HG02763 (cell line): ENCODE data around the gene PAM16.

ENCODE experiments used
- ATAC-seq: cut with Tn5 transposase; IDR thresholded peaks from one replicate; pipeline ENCODE4 v1.9.1; 2021; ENCODE audit warnings: mild to moderate bottlenecking, moderate library complexity; ENCODE audit not compliant: unreplicated experiment

The PAM16 gene

GRCh38 chr16:4371357-4372000 lies 20.4 kb upstream of the PAM16 start, which contains the start of gene VASN:
Gene VASN, plus strand, starts transcription at chr16:4371848. Its CDS starts 9,030 bp downstream, at chr16:4380878.
- ATAC-seq: peak; percentile 53

DNA sequence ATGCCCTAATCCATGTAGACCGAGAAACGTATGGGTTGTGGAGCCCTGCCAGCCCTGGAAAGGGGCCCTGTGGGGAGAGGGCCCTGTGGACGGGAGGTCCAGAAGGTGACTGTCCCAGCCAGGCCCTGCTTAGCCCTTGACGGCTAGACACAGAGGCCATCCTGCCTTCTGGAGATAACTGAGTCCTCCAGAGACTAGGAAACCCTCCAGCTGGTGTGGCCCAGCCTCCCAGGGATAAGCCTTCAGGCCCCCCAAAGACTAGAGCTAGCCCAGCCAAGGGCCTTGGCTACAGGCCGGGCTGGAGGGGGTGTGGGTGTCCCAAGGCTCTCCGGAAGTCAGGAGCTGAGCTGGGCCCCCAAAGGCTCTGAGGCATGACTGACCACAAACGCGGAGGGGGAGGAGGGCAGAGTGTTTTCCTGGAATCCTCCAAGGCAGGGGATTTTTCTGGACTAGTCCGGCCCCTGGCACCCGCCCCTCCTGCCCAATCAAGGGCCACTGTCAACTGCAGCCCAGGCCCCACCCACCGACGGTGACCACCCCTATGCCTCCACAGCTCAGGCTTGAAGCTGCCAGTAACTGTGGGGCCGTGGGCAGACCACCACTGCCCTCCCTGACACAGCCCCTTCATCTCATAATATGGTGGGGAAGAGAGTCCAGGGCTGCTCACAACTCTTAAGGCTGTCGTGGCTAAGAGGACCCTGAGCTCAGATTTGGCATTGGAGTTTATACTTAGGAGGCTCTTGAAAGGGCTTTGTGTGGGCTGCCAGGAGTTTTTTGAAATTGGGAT lies 19.6 kb upstream of the PAM16 start:
- no peak for ATAC-seq

DNA sequence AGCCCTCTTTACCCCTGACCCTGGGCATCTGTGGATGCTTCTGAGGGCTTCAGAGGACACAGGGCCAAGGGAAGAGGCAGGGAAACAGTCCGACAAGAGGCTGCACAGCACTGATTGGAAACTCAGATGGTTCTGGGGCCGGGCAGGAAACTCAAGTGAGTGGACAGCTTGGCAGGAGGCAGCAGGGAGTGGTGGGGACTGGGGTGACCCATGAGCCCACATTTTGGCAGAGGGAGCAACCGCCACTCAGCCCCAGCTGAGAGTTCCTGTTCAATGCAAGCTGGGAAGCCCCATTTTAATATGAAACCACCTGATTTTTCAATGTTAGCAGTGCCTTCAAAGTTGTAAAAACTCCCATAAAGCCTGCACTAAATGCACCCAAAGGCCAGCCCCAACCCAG lies 19.0 kb upstream of the PAM16 start:
- no peak for ATAC-seq

GRCh38 chr16:4369007-4369733 lies 18.0 kb upstream of the PAM16 start:
- ATAC-seq: no peak

- ATAC-seq: no peak
These were observed 16.3 kb upstream of the PAM16 start for GRCh38 chr16:4367393-4367856.

DNA sequence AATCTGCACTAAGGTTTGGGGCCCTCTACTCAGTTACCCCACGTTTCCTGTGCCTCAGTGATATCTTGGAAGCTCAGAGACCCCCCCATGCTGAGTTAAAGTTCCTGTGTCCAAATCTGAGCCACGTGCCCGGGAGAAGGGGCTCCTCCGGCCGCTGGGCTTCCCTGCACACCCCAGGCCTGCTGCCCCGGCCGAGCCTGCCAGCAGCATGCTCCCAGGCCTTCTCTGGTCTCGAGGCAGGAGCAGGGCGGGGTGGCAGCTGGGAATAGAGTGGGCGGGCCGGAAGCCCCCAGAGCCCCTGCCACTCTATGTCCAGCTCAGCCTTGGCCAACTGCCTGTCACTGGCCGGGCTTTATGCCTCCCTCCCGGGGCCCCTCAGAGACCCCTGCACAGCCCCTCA lies 14.9 kb upstream of the PAM16 start:
- ATAC-seq: no peak

DNA sequence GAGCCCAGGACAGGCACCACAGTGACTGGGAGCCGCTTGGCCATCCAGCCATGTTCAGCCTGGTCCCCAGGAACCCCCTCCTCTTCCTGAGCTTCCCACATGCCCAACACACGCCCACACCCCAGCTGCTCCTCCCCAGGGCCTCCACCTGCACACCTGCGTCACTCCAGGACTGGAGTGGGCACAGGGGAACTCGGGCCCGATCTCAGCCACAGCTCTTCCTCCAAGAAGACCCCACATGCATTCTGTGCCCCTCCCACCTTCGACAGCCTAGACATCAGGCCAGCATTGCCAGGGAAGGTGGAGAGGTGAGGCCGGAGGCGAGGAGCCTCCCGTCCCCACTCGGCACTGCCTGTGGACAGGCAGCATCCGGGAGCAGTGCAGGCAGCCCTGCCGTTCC lies 14.5 kb upstream of the PAM16 start:
- no peak for ATAC-seq

DNA sequence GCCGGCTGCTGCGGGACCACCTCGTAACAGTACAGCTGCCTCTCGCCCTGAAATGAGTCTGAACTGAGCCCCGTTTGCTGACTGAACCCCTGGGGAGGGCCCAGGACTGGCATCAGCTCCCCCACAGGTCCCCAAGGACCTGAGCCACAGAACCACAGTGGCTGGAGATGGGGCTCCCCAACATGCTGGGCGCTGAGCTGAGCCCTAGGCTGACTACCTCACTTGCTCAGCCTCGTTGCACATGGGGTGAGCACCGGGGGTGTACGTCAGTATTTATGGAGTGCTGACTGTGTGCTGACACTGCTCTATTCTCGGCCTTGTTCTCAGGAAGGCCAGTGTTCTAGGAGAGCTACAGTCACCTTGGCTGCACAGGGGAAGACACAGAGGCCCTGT lies 13.9 kb upstream of the PAM16 start:
- peak; percentile 43 for ATAC-seq

DNA sequence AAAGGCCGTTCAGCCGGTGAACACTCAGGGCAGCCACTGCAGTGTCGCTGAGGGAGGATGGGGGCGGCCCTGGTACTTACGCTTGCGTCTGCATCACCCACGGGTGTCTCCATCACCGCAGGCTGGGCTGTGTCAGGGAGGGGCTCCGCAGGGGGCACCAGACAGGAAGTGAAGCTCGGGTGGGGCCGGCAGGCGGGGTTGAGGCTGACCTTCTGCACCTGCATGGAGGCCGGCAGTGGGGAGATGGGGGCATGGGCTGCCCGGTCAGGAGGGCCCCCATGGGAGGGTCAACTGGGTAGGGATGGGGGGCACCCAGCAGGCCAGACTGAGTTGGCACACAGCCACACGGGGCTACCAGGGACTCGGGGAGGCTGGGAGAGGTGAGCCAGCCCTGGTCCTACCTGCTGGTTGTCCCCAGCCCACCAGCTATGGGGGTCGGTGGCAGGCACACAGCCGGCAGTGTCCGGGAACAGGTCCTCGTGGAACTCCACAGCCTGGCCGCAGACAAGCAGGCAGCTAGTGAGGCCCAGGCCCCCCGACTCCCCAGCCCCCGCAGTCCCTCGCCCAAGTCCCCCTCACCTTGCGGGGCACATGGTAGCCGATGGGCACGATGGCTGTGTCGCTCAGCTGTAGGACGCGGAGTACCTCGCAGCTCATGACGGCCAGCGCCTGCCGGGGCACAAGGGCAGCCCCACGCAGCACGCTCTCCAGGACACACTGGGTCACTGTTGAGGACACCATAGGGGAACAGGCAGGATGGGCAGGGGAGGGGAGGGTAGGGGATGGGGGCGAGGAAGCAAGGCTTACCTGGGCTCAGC lies 13.3 kb upstream of the PAM16 start:
- ATAC-seq: no peak

- no peak for ATAC-seq
These were observed 11.5 kb upstream of the PAM16 start for GRCh38 chr16:4362476-4363135.

GRCh38 chr16:4361944-4362311 lies 10.8 kb upstream of the PAM16 start:
- no peak for ATAC-seq

- ATAC-seq: no peak
These were observed 10.2 kb upstream of the PAM16 start for GRCh38 chr16:4361033-4361943.

GRCh38 chr16:4360538-4361021 lies 9.5 kb upstream of the PAM16 start:
- no peak for ATAC-seq

GRCh38 chr16:4359914-4360313 lies 8.8 kb upstream of the PAM16 start:
- no peak for ATAC-seq

DNA sequence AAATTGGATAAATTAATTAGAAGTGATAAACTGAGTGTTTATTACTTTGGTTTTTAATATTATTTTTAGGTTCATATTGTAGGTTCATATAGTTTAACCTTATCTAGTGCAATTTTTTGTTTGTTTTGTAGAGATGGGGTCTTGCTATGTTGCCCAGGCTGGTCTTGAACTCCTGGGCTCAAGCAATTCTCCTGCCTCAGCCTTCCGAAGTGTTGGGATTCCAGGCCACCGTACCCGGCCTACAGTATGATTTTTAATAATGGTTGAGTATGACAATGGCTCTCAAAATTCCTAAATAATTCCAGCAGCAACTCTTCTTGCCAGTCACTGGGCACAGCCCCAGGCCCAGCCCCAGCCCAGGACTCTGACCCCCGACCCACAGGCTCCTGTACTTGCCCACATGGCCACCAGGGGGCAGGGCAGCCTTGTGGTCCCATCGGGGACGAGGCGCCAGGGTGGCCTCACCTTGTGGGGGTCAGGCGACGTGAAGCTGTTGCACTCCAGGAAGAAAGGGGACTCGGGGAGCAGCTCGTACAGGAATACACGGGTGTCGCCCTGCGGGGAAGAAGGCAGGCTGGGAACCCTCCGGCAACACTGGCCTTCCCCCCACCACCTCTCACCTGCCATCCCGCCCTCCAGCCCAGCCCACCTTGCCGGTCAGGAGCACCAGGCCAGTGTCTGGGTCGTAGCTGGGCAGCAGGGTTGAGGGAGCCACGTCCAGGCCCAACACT lies 7.9 kb upstream of the PAM16 start:
- no peak for ATAC-seq

GRCh38 chr16:4358236-4358635 lies 7.1 kb upstream of the PAM16 start:
- no peak for ATAC-seq

GRCh38 chr16:4356820-4357219 lies 5.7 kb upstream of the PAM16 start:
- no peak for ATAC-seq
